ENCODE measurements around the gene TPCN2. TPM values are rescaled to one million over a fixed set of nuclear protein-coding genes. Genes with fewer than 3 reads are reported as not detected.

TPCN2 gene
- total RNA-seq, 1 donor from 2014 or later: 14.2 TPM

GRCh38 chr11:69155302-69156234 lies 106.8 kb downstream of the TPCN2 start, which contains the start of gene SMIM38:
SMIM38 (plus strand) TSS chr11:69155935; CDS start chr11:69157847, 1,912 bp downstream.
- Mint-ChIP-seq H3K27ac (ENCODE audit: unreplicated experiment) (peak within 1 kb of the TSS; percentile 99), H3K9me3 (no peaks in the 10 kb centered on the region), H3K27me3 (ENCODE audit: low read depth) (peaks cover 3% of the 10 kb centered on the region), H3K4me3 (peak within 1 kb of the TSS; percentile 78), H3K4me1 (peaks cover 71% of the 10 kb centered on the region), H3K36me3 (ENCODE audit: low read depth) (no peaks in the 10 kb centered on the region)
- no peak for TF ChIP-seq CTCF (conservative IDR thresholded peaks at IDR 0.05)
- no peak for DNase-seq (ENCODE audit: low read depth, low spot score)

GRCh38 chr11:69156235-69156639 lies 107.5 kb downstream of the TPCN2 start:
- no peak for TF ChIP-seq CTCF (conservative IDR thresholded peaks at IDR 0.05)
- H3K4me1 Mint-ChIP-seq: peaks cover 68% of the 10 kb centered on the region
- H3K4me3 Mint-ChIP-seq: peak overlapping the region; percentile 78
- DNase-seq (ENCODE audit: low read depth, low spot score): no peak
- peaks cover 3% of the 10 kb centered on the region for H3K27me3 Mint-ChIP-seq (ENCODE audit: low read depth)
- H3K27ac Mint-ChIP-seq (ENCODE audit: unreplicated experiment): peak overlapping the region; percentile 99
- H3K36me3 Mint-ChIP-seq (ENCODE audit: low read depth): no peaks in the 10 kb centered on the region
- H3K9me3 Mint-ChIP-seq: no peaks in the 10 kb centered on the region

GRCh38 chr11:69156673-69157155 lies 108.0 kb downstream of the TPCN2 start:
- Mint-ChIP-seq H3K4me3 (peak overlapping the region; percentile 78), H3K27me3 (ENCODE audit: low read depth) (peaks cover 3% of the 10 kb centered on the region), H3K27ac (ENCODE audit: unreplicated experiment) (peak overlapping the region; percentile 99), H3K4me1 (peaks cover 68% of the 10 kb centered on the region), H3K36me3 (ENCODE audit: low read depth) (peaks cover 4% of the 10 kb centered on the region), H3K9me3 (peaks cover 3% of the 10 kb centered on the region)
- peak; percentile 34 for DNase-seq (ENCODE audit: low read depth, low spot score)
- no peak for TF ChIP-seq CTCF (conservative IDR thresholded peaks at IDR 0.05)

- Mint-ChIP-seq H3K27ac (ENCODE audit: unreplicated experiment) (peak overlapping the region; percentile 99), H3K4me1 (peaks cover 62% of the 10 kb centered on the region), H3K27me3 (ENCODE audit: low read depth) (no peaks in the 10 kb centered on the region), H3K9me3 (peaks cover 4% of the 10 kb centered on the region), H3K4me3 (peak overlapping the region; percentile 78), H3K36me3 (ENCODE audit: low read depth) (peaks cover 5% of the 10 kb centered on the region)
- DNase-seq (ENCODE audit: low read depth, low spot score): peak; percentile 77
- TF ChIP-seq CTCF (conservative IDR thresholded peaks at IDR 0.05): no peak
Measured at GRCh38 chr11:69157156-69157821, 108.6 kb downstream of the TPCN2 start.

- Mint-ChIP-seq H3K27me3 (ENCODE audit: low read depth) (no peaks in the 10 kb centered on the region), H3K27ac (ENCODE audit: unreplicated experiment) (peak overlapping the region; percentile 98), H3K4me3 (no peak overlapping the region), H3K4me1 (peaks cover 57% of the 10 kb centered on the region), H3K9me3 (peaks cover 7% of the 10 kb centered on the region), H3K36me3 (ENCODE audit: low read depth) (peaks cover 5% of the 10 kb centered on the region)
- TF ChIP-seq CTCF (conservative IDR thresholded peaks at IDR 0.05): no peak
- DNase-seq (ENCODE audit: low read depth, low spot score): no peak
Measured at GRCh38 chr11:69157822-69158231, 109.1 kb downstream of the TPCN2 start.

All from neural crest cell (in vitro differentiated cells).